ENCODE data around the gene HAS3. TPM values are rescaled to one million over a fixed set of nuclear protein-coding genes. Genes with fewer than 3 reads are reported as not detected.
A peak's percentile ranks its signal among the peaks of the same experiment; 100 is the strongest.

Gene HAS3
- total RNA-seq, 1 donor from 2014 or later = 2.3 TPM

DNA sequence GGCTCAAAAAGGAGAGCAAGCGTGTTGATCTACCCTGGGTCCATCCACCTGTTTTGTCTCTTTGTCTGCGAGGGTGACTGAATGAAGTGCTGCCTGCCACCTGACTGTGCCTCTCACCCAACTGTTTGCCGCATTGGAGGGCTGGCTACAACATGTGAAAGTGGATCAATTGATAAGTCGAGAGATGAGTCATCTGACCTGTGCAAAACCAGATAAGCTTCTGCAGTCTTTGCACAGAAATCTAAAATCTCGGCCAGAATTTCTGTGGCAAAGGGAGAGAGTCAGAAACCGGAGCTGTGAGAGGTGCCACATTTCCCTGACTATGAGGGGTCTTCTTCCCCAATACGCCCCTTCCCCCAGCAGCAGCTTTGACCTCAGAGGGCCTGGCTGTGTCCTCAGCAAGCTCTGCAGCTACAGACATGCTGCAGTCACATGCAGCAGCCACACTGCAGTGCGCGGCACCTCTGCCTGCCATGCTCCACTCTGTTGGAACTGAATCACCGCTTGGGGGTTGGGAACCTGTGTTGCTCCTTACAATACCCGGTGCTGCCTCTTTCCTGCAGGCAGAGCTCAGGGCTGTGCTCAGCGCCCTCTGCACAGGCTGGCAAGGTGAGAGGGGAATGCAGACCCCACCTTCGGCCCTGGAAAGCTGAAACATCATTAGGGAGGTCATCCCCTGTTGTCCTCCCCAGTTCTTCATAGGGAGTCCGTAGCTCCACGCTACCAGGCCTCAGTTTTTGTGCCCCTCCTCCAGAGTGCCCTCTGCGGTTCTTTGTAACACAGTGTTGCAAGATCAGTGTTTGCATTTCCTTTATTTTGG lies 16.2 kb upstream of the HAS3 start:
- no peak for DNase-seq

DNA sequence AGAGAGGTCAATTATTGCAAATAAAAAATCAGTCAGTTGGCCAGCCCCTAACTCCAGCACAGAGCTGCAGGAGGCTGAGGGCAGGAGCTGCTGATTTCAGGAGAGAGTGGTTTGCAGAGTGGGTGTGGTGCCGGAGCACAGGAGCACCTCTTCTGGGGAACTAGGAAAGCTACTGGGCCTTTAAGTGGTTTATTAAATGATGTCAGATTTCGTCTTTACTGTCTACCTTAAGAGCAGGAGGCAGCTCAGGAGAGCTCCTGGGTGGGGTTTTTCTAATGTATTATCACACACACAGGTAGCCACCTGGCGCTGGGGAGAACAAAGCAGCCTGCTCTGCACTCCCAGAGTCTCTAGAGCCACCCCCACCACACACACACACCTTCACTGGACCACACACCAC lies 11.5 kb upstream of the HAS3 start:
- DNase-seq = no peak

DNA sequence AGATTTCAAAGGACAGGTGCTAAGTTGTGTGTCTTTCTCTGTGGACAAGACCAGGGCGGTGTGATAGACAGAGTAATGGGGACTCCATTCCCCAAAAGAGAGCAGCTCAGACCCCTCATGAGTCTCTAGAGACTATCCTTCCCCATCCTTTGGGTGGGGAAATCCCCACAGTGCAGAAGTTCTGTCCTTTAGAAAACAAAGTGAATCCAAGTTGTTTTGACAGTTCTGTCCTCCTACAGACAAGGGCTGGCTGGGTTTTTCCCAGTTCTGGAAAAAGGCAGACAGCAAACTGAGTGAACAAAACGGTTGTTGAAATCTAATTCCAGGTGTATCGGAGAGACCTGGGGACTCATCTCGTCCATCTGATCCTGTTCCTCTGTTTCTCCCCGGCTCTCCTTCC lies 11.0 kb upstream of the HAS3 start:
- no peak for DNase-seq

DNA sequence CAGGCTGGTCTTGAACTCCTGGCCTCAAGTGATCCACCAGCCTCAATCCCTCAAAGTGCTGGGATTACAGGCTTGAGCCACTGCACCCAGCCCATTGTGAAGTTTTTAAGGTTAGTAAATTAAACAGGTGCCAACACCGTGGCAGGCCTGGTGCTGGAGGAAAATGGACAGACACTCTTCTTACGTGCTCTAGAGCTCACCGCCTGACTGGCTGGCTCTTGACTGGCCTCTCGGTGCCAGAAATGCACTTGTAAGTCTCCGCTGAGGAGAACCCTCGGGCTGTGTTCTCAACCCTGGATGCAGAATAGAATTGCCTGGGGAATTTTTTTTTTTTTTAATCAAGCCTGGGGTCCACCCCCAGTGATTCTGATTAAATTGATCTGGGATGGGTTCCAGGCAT lies 10.3 kb upstream of the HAS3 start:
- DNase-seq = no peak

DNA sequence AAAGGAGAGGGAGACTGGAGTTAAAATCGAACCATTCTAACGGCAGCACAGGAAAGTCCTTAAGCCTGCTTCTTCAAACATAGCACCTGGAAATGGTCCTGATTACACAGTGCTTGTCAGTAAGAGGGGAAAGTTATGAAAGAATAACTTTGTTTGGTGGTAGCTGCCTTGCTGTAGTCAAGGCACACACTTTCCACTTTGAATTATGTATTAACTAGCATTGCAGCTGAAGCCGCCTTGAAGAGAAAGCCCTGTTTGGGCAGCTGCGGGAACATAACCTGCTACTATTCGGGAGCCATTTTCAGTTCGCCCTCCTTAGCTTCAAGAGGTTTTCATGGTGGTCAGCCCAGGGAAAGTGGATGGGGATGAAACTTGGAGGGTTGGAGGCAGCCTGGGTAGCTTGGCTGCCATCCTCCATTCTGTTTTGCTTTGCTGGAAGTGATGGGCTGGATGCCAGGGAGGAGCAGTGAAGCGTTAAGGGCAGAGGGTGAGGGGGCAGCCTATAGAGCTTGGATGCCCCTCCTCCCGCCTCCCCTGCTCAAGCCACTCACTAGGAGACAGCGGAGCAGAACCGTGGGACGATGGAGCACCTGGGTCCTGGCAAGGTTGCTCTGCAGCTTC lies 5.3 kb upstream of the HAS3 start:
- no peak for DNase-seq

DNA sequence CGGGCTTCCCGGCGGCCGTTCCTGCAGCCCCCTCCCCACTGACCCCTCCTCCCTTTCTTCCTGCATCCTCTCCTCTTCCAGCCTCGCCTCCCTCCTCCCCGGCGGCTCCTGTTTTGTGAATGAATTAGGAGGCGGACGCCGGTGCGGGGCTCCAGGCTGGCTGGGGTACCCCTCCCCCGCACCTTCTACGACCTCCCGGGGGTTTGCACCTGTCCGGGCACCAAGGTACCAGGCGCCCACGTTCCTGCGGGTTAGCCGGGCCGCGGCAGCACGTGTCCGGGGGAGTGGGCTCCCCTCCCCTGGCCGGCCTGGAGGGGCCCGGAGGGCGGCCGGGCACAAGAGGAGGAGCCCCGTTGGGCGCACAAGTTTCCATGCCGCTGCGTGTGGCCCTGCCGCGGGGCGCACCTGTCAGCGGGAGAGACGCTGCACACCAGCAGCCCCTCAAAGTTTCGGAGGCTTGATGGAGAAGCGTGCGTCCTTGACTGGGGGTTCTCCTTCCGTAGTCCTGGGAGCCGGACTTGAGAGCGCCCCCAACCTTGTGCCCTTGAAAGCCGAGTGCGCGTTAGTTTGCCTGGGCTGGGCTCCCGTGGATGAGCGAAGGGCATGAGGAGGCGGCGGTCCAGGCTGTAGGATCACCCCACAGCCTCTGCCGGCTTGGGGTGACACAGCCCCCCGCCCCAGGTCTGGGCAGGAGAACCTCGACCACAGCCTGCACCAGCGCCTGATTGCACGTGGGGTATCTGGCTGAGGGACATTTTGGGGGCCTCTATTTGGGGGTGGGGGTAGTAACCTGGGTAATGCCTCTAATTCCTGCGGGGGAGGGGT lies 1.2 kb downstream of the HAS3 start:
- DNase-seq = no peak

DNA sequence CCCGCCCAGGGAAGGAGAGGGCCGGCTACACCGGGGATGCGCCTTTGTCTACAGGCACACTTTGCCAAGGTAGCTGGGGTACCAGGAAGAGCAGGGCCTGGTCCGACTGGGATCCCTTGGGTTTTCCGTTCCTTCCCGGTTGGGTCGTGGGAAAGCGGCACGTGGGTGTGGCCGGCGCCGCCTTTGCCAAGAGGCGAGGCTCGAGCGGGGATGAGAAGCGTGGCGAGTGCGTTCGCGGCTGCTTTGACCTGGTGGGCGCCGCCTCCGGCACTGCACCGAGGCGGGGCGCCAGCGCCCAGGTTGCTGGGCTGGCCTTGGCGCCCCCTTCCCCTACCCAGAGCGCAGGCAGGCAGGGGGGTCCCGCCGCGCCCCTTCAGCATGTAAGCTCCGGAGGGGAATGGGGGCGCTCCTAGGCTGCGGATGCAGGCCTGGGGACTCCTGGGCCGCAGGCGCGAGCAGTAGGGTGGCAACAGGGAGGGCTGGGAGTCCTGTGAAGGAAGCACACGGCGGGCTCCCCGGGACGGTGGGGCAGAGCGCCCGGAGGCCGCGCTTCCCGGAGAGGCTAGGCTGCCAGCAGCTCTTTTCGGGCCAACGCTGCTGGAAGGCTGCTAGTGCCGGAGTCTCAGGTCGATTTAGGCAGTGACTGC lies 2.0 kb downstream of the HAS3 start:
- no peak for DNase-seq

DNA sequence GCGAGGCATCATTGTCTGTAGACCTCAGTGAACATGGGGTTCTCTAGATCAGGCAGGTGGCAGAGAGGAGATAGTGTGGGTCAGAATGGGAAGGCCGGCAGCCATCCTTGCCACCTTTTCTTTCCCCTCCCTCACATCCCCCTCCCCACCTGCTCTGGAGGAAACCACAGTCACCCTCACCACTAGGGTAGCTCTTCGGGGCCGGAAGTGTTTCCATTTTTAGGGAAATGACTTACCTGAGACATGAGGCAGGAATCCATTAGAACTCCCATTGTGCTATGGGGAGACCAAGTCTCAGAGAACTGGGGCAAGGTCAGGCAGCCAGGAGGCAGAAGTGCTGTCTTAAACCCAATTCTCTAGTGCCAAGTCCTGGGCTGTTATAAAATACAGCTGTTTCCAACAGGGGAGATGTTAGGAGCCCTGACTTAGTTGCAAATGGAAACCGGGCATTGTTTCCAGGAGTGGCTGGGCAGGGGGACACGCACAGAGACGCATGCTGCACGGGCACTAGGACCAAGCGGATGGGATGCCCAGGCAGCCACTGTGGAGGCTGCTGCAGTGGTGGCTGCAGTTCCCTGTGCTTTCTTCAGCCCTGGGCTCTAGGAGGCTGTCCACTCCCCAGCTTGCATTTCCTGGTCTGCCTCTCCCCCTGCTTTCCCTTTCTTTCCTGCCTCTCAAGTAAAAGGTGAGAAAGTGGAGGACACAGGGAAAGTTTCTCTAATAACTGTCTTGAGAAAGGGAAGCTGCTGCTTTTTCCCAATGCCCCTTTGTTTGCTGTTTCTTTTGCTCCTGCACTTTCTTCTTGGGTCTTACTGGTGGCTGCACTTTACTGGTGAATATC lies 2.8 kb downstream of the HAS3 start:
- DNase-seq = no peak

DNA sequence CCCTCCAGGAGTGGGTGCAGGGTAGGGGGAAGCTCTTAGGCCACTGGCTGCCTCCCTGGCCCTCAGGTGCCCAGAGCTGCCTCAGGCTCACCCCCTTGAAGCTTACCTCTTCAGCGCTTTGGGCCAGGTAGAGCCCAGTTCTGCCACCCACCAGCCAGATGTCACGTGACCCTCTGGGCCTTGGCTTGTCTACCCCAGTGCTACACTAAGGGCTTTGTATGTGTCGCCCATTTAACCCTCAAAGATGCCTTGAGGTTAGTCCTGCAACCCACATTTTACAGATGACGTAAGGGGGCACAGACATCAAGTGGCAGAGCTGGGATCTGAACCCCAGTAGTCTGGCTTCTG lies 3.4 kb downstream of the HAS3 start:
- no peak for DNase-seq

DNA sequence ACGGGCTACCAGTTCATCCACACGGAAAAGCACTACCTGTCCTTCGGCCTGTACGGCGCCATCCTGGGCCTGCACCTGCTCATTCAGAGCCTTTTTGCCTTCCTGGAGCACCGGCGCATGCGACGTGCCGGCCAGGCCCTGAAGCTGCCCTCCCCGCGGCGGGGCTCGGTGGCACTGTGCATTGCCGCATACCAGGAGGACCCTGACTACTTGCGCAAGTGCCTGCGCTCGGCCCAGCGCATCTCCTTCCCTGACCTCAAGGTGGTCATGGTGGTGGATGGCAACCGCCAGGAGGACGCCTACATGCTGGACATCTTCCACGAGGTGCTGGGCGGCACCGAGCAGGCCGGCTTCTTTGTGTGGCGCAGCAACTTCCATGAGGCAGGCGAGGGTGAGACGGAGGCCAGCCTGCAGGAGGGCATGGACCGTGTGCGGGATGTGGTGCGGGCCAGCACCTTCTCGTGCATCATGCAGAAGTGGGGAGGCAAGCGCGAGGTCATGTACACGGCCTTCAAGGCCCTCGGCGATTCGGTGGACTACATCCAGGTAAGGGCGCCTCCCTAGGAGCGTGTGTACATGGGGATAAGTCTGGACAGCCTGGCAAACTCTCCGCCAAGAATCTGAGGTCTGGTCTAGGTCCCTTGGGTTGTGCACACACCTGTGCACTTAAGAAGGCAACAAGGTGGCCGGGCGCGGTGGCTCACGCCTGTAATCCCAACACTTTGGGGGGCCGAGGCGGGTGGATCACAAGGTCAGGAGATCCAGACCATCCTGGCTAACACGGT lies 4.2 kb downstream of the HAS3 start:
- DNase-seq = no peak

DNA sequence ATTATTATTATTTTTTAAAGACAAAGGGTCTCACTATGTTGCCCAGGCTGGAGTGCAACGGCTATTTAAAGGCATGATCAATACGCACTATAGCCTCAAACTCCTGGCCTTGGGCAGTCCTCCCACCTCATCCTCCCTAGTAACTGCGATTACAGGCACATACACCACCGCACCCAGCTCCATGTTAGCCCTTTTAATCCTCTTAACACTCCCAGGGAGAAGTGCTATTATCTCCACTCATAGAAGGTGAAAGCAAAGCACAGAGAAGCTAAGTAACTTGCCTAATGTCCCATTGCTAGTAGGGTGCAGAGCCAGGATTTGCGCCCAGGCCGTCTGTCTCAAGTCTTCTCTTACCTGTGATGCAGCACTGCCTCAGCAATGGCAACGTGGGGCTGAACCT lies 5.0 kb downstream of the HAS3 start:
- DNase-seq = no peak

DNA sequence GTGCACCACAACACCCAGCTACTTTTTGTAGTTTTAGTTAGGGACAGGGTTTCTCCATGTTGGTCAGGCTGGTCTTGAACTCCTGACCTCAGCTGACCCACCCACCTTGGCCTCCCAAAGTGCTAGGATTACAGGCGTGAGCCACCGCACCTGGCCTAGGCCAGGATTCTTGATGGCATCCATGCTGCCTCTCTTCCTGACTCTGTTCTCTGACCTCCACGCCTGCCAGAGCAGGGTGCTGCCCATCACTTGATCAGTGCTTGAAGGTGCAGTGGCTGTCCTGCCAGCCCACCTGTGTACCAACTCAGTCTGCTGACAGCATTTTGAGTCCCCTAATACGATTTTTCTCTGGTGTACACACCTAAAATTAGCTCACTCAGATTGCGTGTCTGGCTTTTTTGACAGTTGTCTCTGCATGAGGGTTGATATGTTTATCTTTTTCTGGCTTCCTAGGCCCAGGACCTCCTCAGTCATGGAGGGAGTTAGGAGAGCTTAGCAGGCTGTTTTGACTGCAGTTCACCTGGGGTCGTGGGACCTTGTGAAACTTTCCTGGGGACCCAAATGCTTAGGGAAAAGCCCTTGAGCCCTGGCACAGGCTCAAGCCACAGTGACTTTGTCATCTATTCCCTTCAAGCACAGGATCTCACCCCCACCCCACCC lies 5.9 kb downstream of the HAS3 start:
- no peak for DNase-seq

DNA sequence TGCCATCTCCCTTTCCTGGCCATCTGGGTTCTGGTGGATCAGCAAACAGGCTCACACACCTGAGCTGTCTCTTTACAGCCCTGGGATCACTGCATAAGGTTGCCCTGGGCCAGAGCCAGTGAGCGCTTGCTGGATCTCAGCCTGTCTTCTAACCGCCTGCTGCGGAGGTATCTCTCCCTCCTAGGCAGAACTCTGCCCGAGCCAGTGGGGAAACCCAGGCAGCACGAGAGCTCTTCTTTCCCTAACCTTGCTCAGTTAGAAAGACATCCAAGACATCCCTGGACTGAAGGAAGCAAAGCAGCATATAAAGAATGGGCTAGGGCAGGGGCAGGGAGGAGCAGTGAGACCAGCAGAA lies 6.4 kb downstream of the HAS3 start:
- DNase-seq = no peak

DNA sequence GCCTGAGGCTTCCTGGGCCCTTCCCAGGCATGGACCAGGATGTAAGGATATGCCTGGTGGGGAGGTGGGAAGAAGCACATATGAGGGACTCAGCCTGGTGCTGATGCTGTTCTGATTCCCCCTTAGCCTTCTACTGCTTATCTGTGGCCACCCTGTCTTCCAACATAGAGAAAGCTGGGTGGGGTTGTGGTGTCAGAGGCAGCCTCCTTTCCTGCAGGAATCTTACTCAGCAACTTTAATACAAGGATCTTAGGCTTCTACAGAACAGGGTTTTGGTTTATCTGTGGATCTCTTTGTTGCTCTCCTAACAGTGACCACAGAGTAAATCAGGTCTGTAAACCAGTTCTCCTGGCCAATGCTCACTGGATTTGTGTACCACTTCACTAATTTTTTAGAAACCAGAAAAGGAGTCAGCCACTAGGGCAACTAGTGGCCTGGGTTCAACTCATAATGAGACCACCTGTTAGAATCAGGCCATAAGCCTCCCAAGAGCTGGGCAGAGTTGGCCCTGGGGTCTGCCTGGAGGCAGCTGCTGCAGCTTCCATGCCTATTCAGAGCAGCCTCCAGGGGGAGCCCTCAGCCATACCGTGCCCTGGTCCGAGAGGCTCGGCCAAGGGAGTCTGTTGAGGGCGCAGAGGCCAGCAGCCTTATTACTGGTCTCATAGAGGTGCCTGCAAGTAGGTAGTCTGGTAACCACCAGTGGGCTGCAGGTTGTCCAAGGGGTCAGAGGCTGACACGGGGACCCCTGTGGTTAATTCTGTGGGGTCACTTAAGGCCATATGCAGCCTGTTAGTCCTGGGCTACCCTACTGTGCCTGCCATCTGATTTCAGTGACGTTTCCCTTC lies 7.1 kb downstream of the HAS3 start:
- DNase-seq = peak; percentile 33

DNA sequence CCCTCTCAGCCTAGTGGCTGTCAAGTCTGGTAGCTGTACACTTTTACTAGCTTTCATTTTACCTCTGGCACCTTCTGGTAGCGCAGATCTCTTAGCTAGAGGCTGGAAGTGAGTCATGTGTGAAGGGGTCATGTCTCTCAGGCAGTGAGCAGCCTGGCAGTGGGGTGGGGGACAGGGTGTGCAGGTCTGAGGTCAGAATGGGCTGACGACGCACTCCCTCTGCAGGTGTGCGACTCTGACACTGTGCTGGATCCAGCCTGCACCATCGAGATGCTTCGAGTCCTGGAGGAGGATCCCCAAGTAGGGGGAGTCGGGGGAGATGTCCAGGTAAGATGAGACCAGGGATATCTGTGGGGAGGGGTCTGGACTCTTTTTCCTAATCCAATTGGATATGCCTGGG lies 7.8 kb downstream of the HAS3 start:
- no peak for DNase-seq

DNA sequence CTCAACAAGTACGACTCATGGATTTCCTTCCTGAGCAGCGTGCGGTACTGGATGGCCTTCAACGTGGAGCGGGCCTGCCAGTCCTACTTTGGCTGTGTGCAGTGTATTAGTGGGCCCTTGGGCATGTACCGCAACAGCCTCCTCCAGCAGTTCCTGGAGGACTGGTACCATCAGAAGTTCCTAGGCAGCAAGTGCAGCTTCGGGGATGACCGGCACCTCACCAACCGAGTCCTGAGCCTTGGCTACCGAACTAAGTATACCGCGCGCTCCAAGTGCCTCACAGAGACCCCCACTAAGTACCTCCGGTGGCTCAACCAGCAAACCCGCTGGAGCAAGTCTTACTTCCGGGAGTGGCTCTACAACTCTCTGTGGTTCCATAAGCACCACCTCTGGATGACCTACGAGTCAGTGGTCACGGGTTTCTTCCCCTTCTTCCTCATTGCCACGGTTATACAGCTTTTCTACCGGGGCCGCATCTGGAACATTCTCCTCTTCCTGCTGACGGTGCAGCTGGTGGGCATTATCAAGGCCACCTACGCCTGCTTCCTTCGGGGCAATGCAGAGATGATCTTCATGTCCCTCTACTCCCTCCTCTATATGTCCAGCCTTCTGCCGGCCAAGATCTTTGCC lies 9.0 kb downstream of the HAS3 start:
- DNase-seq = no peak

DNA sequence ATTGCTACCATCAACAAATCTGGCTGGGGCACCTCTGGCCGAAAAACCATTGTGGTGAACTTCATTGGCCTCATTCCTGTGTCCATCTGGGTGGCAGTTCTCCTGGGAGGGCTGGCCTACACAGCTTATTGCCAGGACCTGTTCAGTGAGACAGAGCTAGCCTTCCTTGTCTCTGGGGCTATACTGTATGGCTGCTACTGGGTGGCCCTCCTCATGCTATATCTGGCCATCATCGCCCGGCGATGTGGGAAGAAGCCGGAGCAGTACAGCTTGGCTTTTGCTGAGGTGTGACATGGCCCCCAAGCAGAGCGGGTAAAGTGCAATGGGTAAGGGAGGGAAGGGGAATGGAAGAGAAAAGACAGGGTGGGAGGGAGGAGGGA lies 9.5 kb downstream of the HAS3 start:
- DNase-seq = no peak

DNA sequence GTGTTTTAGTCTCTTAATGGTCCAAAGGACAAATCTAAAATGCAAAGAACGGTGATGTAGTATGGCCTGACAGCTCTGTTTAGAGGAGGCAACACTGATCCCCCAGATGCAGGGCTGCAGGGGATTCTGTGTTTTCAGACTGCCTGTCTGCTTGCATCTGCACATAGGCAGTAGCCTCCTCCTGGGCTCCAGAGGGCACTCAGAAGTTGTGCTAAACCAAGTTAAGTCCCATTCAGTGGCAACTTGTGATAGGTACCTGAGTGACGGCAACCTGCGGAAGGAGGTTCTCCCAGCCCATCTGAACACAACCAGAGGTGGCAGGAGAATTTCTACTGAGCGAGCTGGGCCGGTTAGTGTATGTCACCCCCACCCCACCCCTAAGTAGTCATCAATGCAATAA lies 9.9 kb downstream of the HAS3 start:
- no peak for DNase-seq

DNA sequence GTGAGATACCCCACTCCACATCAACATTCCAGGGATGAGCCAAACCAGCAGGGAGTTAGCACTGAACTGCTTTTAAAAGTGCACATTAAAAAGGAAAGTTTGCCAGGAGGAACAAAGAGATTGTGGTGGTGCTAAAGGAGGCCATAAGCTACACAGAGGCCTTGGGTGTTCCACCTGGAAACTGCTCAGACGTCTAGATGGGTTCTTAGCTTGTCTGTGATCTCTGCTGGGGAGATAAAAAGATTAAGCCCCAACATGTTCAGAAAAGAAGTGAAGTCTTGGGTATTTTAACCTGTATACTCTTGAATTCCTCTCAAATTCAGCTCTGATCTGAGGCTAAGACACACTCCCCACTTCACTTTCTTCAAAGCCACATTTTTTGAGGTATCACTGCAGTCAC lies 10.4 kb downstream of the HAS3 start:
- DNase-seq = no peak

Measured in tongue (tissue), 2 donors.